Measurements from ENCODE around the gene ABHD4. TPM values are rescaled to one million over a fixed set of nuclear protein-coding genes. Genes with fewer than 3 reads are reported as not detected.

The ABHD4 gene
- polyA plus RNA-seq, 2 of the 4 experiments (the other 2 are of a cell fraction), result 58.3 to 70.7 TPM

DNA sequence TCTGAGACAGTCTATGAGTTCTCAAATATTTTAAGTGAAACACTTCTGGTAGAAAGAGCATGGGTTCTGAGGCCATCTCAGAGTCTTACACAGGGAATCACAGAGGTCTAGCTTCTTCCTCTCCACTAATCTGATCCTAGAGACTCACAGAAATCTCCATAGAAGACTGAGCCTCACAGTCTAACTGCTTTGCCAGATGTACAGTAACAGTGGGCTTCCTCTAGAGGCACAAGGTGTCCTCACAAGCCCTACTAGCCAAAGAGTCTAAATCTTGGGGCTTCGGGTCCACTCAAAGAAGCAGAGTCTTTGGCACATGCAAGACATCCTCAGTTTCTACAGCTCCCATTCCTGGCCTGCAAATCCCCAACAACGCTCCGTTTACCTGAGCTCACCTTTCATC lies 32.0 kb downstream of the ABHD4 start:
- Histone ChIP-seq H3K4me2 (no peak overlapping the region), H3K4me3 (no peak overlapping the region), H3K27ac (no peak overlapping the region), H3K4me1 (no peaks in the 10 kb centered on the region), H3K9me3 (no peaks in the 10 kb centered on the region)
- CTCF ChIA-PET, result interaction anchor here (0.7 to 1.7 kb wide), 3 partner anchors 10 to 74 kb away, joined by 3 to 5 read pairs (median 3); no protein-coding TSS in a partner anchor
- FAIRE-seq (no peak), DNase-seq (ENCODE audit: low read depth in 1 of 2, low spot score in 1 of 2) (no peak), ATAC-seq (peak in 1 of 2 experiments; percentile 43; a peak in 1 of 6 replicates)
- TF ChIP-seq JUN (IDR thresholded peaks at IDR 0.05) (no peak), HOXB13 (CRISPR knock-in tag; IDR thresholded peaks at IDR 0.05; ENCODE audit: low read depth) (no peak), HOXA7 (CRISPR knock-in tag; IDR thresholded peaks at IDR 0.05) (no peak), CHD2 (IDR thresholded peaks at IDR 0.05; ENCODE audit: low read length, partially characterized antibody) (no peak), RCOR1 (IDR thresholded peaks at IDR 0.05; ENCODE audit: low read depth, low read length) (no peak), MYC (IDR thresholded peaks at IDR 0.05; ENCODE audit: borderline replicate concordance, low read length) (no peak), ZNF302 (CRISPR knock-in tag; IDR thresholded peaks at IDR 0.05) (no peak), FOSL2 (IDR thresholded peaks at IDR 0.05) (no peak), FOSL2 (CRISPR knock-in tag; IDR thresholded peaks at IDR 0.05) (no peak), RNF2 (IDR thresholded peaks at IDR 0.05; ENCODE audit: borderline replicate concordance, low read depth) (no peak), FOSB (CRISPR knock-in tag; IDR thresholded peaks at IDR 0.05) (no peak), RARB (CRISPR knock-in tag; IDR thresholded peaks at IDR 0.05) (no peak), ZSCAN20 (CRISPR knock-in tag; IDR thresholded peaks at IDR 0.05) (no peak), SMC3 (IDR thresholded peaks at IDR 0.05) (no peak)
- TF ChIP-seq, protein P1, sequence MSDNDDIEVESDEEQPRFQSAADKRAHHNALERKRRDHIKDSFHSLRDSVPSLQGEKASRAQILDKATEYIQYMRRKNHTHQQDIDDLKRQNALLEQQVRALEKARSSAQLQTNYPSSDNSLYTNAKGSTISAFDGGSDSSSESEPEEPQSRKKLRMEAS (IDR thresholded peaks at IDR 0.05), result no peak
- TF ChIP-seq, protein P2, sequence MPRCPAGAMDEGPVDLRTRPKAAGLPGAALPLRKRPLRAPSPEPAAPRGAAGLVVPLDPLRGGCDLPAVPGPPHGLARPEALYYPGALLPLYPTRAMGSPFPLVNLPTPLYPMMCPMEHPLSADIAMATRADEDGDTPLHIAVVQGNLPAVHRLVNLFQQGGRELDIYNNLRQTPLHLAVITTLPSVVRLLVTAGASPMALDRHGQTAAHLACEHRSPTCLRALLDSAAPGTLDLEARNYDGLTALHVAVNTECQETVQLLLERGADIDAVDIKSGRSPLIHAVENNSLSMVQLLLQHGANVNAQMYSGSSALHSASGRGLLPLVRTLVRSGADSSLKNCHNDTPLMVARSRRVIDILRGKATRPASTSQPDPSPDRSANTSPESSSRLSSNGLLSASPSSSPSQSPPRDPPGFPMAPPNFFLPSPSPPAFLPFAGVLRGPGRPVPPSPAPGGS (IDR thresholded peaks at IDR 0.05), result no peak
- POLR2A ChIA-PET, result no interaction called here
- 78% methylated on average over 3 of the region's 3 CpGs for WGBS (ENCODE audit: missing lambda C conversion rate)

- no peak overlapping the region for H3K4me3 ChIP-seq
- no peak overlapping the region for H3K4me2 ChIP-seq
- no peak for DNase-seq (ENCODE audit: low read depth in 1 of 2, low spot score in 1 of 2)
- H3K9me3 ChIP-seq, result no peaks in the 10 kb centered on the region
- ChIA-PET CTCF (interaction anchor here (0.6 to 1.7 kb wide), 3 partner anchors 61 to 89 kb away, joined by 3 to 5 read pairs (median 3); no protein-coding TSS in a partner anchor), POLR2A (no interaction called here)
- no peak for FAIRE-seq
- WGBS (ENCODE audit: missing lambda C conversion rate), result 54% methylated on average over 2 of the region's 2 CpGs
- ATAC-seq, result no peak
- no peak overlapping the region for H3K27ac ChIP-seq
- H3K4me1 ChIP-seq, result no peaks in the 10 kb centered on the region
- TF ChIP-seq ZSCAN20 (CRISPR knock-in tag; IDR thresholded peaks at IDR 0.05) (no peak), CBX2 (IDR thresholded peaks at IDR 0.05; ENCODE audit: borderline replicate concordance, low read depth) (no peak), USF2 (IDR thresholded peaks at IDR 0.05) (no peak), HOXB5 (CRISPR knock-in tag; IDR thresholded peaks at IDR 0.05) (no peak), CHD2 (IDR thresholded peaks at IDR 0.05; ENCODE audit: low read length, partially characterized antibody) (no peak), HDAC2 (IDR thresholded peaks at IDR 0.05) (no peak), FOSB (CRISPR knock-in tag; IDR thresholded peaks at IDR 0.05) (no peak), SREBF2 (IDR thresholded peaks at IDR 0.05) (no peak), TP53 (CRISPR knock-in tag; IDR thresholded peaks at IDR 0.05) (no peak), JUN (IDR thresholded peaks at IDR 0.05) (no peak)
- TF ChIP-seq, protein P2 (IDR thresholded peaks at IDR 0.05), result no peak
- TF ChIP-seq, protein P3, sequence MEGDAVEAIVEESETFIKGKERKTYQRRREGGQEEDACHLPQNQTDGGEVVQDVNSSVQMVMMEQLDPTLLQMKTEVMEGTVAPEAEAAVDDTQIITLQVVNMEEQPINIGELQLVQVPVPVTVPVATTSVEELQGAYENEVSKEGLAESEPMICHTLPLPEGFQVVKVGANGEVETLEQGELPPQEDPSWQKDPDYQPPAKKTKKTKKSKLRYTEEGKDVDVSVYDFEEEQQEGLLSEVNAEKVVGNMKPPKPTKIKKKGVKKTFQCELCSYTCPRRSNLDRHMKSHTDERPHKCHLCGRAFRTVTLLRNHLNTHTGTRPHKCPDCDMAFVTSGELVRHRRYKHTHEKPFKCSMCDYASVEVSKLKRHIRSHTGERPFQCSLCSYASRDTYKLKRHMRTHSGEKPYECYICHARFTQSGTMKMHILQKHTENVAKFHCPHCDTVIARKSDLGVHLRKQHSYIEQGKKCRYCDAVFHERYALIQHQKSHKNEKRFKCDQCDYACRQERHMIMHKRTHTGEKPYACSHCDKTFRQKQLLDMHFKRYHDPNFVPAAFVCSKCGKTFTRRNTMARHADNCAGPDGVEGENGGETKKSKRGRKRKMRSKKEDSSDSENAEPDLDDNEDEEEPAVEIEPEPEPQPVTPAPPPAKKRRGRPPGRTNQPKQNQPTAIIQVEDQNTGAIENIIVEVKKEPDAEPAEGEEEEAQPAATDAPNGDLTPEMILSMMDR (IDR thresholded peaks at IDR 0.05), result no peak
These were observed 32.4 kb downstream of the ABHD4 start for GRCh38 chr14:22630486-22630885.

All from A549 (cell line).